ENCODE measurements around the gene INVS. TPM values are rescaled to one million over a fixed set of nuclear protein-coding genes. Genes with fewer than 3 reads are reported as not detected.

The INVS gene
- total RNA-seq, 6 donors from 2014 or later = 14.7 to 43.0 (median 23.3) TPM

GRCh38 chr9:100112677-100113336, 13.8 kb downstream of the INVS start:
- 93 to 94% methylated on average over 2 of the region's 2 CpGs for WGBS, 2 donors
- no peak overlapping the region for H3K27ac ChIP-seq

GRCh38 chr9:100117316-100117715, 18.3 kb downstream of the INVS start:
- DNase-seq (peak in 1 of 2 donors; percentile 81), ATAC-seq (ENCODE audit: low FRiP score in 2 of 2) (no peak)
- WGBS, 2 donors = 97 to 98% methylated on average over 10 to 22 of the region's 25 CpGs
- TF ChIP-seq EP300 (IDR thresholded peaks at IDR 0.05) (no peak), POLR2A (IDR thresholded peaks at IDR 0.05) (no peak), CTCF (IDR thresholded peaks at IDR 0.05) (no peak), POLR2AphosphoS5 (IDR thresholded peaks at IDR 0.05) (no peak)
- no peaks in the 10 kb centered on the region for H3K9me3 ChIP-seq
- H3K27me3 ChIP-seq = no peaks in the 10 kb centered on the region
- no peak overlapping the region for H3K4me3 ChIP-seq
- no peak overlapping the region for H3K27ac ChIP-seq
- no peaks in the 10 kb centered on the region for H3K36me3 ChIP-seq
- no peaks in the 10 kb centered on the region for H3K4me1 ChIP-seq

More at GRCh38 chr9:100112677-100113336, 13.8 kb downstream of the INVS start:
- Histone ChIP-seq H3K9me3 (no peaks in the 10 kb centered on the region), H3K4me3 (no peak overlapping the region), H3K27me3 (no peaks in the 10 kb centered on the region), H3K4me1 (peaks cover 0 to 12% (median 1%) of the 10 kb centered on the region in 4 donors), H3K36me3 (peaks cover 0 to 15% (median 2%) of the 10 kb centered on the region in 4 donors)
- ATAC-seq (ENCODE audit: low FRiP score in 2 of 2) = no peak
- no peak for DNase-seq
- TF ChIP-seq POLR2AphosphoS5 (IDR thresholded peaks at IDR 0.05) (no peak), EP300 (IDR thresholded peaks at IDR 0.05) (no peak), POLR2A (IDR thresholded peaks at IDR 0.05) (no peak), CTCF (IDR thresholded peaks at IDR 0.05) (no peak)

GRCh38 chr9:100120286-100120685, 21.2 kb downstream of the INVS start:
- Histone ChIP-seq H3K36me3 (no peaks in the 10 kb centered on the region), H3K4me3 (no peak overlapping the region), H3K9me3 (no peaks in the 10 kb centered on the region), H3K4me1 (no peaks in the 10 kb centered on the region), H3K27ac (no peak overlapping the region), H3K27me3 (no peaks in the 10 kb centered on the region)
- ATAC-seq (ENCODE audit: low FRiP score in 2 of 2) (no peak), DNase-seq (no peak)
- no peak for TF ChIP-seq CTCF (IDR thresholded peaks at IDR 0.05)
- no peak for TF ChIP-seq EP300 (IDR thresholded peaks at IDR 0.05)
- TF ChIP-seq POLR2A (IDR thresholded peaks at IDR 0.05) = no peak
- WGBS, 2 donors = 95 to 97% methylated on average over 2 of the region's 2 CpGs

GRCh38 chr9:100125236-100125635, 26.2 kb downstream of the INVS start:
- Histone ChIP-seq H3K27ac (no peak overlapping the region), H3K4me1 (no peaks in the 10 kb centered on the region), H3K27me3 (no peaks in the 10 kb centered on the region), H3K4me3 (no peak overlapping the region), H3K9me3 (no peaks in the 10 kb centered on the region), H3K36me3 (peaks cover 0 to 19% (median 0%) of the 10 kb centered on the region in 4 donors)
- ATAC-seq (ENCODE audit: low FRiP score in 2 of 2) (no peak), DNase-seq (no peak)
- WGBS, 2 donors = 83 to 93% methylated on average over 2 of the region's 2 CpGs
- TF ChIP-seq EP300 (IDR thresholded peaks at IDR 0.05) (no peak), CTCF (IDR thresholded peaks at IDR 0.05) (no peak), POLR2AphosphoS5 (IDR thresholded peaks at IDR 0.05) (no peak), POLR2A (IDR thresholded peaks at IDR 0.05) (no peak)

GRCh38 chr9:100125910-100126309, 26.9 kb downstream of the INVS start:
- no peak overlapping the region for H3K4me3 ChIP-seq
- TF ChIP-seq POLR2A (IDR thresholded peaks at IDR 0.05) = no peak
- no peak for TF ChIP-seq CTCF (IDR thresholded peaks at IDR 0.05)
- no peak for TF ChIP-seq POLR2AphosphoS5 (IDR thresholded peaks at IDR 0.05)
- no peak for TF ChIP-seq EP300 (IDR thresholded peaks at IDR 0.05)
- H3K27me3 ChIP-seq = no peaks in the 10 kb centered on the region
- H3K9me3 ChIP-seq = no peaks in the 10 kb centered on the region
- H3K4me1 ChIP-seq = no peaks in the 10 kb centered on the region
- H3K36me3 ChIP-seq = peaks cover 0 to 19% (median 0%) of the 10 kb centered on the region in 4 donors
- H3K27ac ChIP-seq = no peak overlapping the region
- ATAC-seq (ENCODE audit: low FRiP score in 2 of 2) = no peak
- 98 to 100% methylated on average over 2 of the region's 2 CpGs for WGBS, 2 donors
- DNase-seq = no peak

All from upper lobe of left lung (tissue), 6 donors.